IMR-90 (cell line): ENCODE measurements around the gene LSM7. TPM values are rescaled to one million over a fixed set of nuclear protein-coding genes. Genes with fewer than 3 reads are reported as not detected.
A peak's percentile ranks its signal among the peaks of the same experiment; 100 is the strongest.

Experiments used
- ATAC-seq: fragments of 200-7000 bp; cut with Tn5 transposase; 2 replicates; pipeline ENCODE4 v1.9.1; 2020; ENCODE audit warnings: low read depth, mild to moderate bottlenecking, moderate library complexity
- BruUV-seq: library from RNA; stranded (reverse); fragments of 400-500 nt; replicated peaks from 2 replicates; lab custom pipeline; 2021; lab: Mats Ljungman, UMichigan
- CTCF ChIA-PET: fragments of 300-600 bp; formaldehyde crosslinking; extraction: SDS; loops from one replicate; lab custom pipeline; 2021; ENCODE audit warnings: antibody characterized with exemption; lab: Yijun Ruan, JAX
- POLR2A ChIA-PET: fragments of 300-600 bp; sonication (Branson Sonifier 250); formaldehyde crosslinking; loops from one replicate; lab custom pipeline; 2022; ENCODE audit warnings: antibody characterized with exemption; ENCODE audit not compliant: unreplicated experiment; lab: Charles Lee
- DNase-seq: peaks from one replicate; pipeline ENCODE4 v3.0.0; 2013
- H2AFZ ChIP-seq: replicated peaks from 2 replicates; pipeline ENCODE3; 2013; ENCODE audit warnings: low read length, mild to moderate bottlenecking; ENCODE audit not compliant: poor library complexity
- H2AK5ac ChIP-seq: 2 replicates; pipeline ENCODE4 v1.6.1; 2013; ENCODE audit warnings: low read depth, low read length, inconsistent platforms
- H2AK9ac ChIP-seq: replicated peaks from 2 replicates; pipeline ENCODE3; 2013; ENCODE audit warnings: mild to moderate bottlenecking, low read depth, low read length, moderate library complexity; ENCODE audit not compliant: poor library complexity
- H2BK120ac ChIP-seq: 2 replicates; pipeline ENCODE4 v1.6.1; 2013; ENCODE audit warnings: low read depth, low read length, inconsistent platforms
- H2BK15ac ChIP-seq: 3 replicates; pipeline ENCODE4 v1.6.1; 2013; ENCODE audit warnings: low read depth, low read length, inconsistent platforms
- H2BK20ac ChIP-seq: 2 replicates; pipeline ENCODE4 v1.6.1; 2013; ENCODE audit warnings: low read depth, mild to moderate bottlenecking, inconsistent platforms, low read length, moderate library complexity
- H2BK5ac ChIP-seq: 2 replicates; pipeline ENCODE4 v1.6.1; 2013; ENCODE audit warnings: mild to moderate bottlenecking, low read depth, low read length, inconsistent platforms; ENCODE audit not compliant: poor library complexity, severe bottlenecking
- H3K14ac ChIP-seq: replicated peaks from 2 replicates; pipeline ENCODE4 v1.6.1; 2013; ENCODE audit warnings: low read depth, low read length, inconsistent platforms
- H3K18ac ChIP-seq: 2 replicates; pipeline ENCODE4 v1.6.1; 2013; ENCODE audit warnings: low read depth, low read length, control low read depth
- H3K23ac ChIP-seq: 2 replicates; pipeline ENCODE4 v1.6.1; 2013; ENCODE audit warnings: low read depth, low read length, inconsistent platforms
- H3K27ac ChIP-seq: 2 replicates; pipeline ENCODE4 v1.5.1; 2013; ENCODE audit warnings: mild to moderate bottlenecking, control low read depth, low read length; ENCODE audit not compliant: insufficient read depth
- H3K27me3 ChIP-seq: 2 replicates; pipeline ENCODE4 v1.6.1; 2013; ENCODE audit warnings: low read length; ENCODE audit not compliant: control insufficient read depth, insufficient read depth
- H3K36me3 ChIP-seq: 2 replicates; pipeline ENCODE4 v1.6.1; 2013; ENCODE audit warnings: low read length, mixed read lengths; ENCODE audit not compliant: control insufficient read depth, insufficient read depth
- H3K4ac ChIP-seq: 2 replicates; pipeline ENCODE4 v1.6.1; 2013; ENCODE audit warnings: low read depth, low read length, inconsistent platforms
- H3K4me1 ChIP-seq: 2 replicates; pipeline ENCODE4 v1.6.1; 2013; ENCODE audit warnings: low read length, mixed read lengths; ENCODE audit not compliant: control insufficient read depth, insufficient read depth
- H3K4me2 ChIP-seq: 2 replicates; pipeline ENCODE4 v1.6.1; 2013; ENCODE audit warnings: low read depth, mild to moderate bottlenecking, control low read depth, low read length, moderate library complexity
- H3K4me3 ChIP-seq: 2 replicates; pipeline ENCODE4 v1.5.1; 2013; ENCODE audit warnings: low read depth, mild to moderate bottlenecking, control low read depth, low read length, moderate library complexity; ENCODE audit not compliant: insufficient read depth
- H3K56ac ChIP-seq: 2 replicates; pipeline ENCODE4 v1.6.1; 2013; ENCODE audit warnings: low read length, inconsistent platforms; ENCODE audit not compliant: insufficient read depth; ENCODE audit errors: extremely low read depth
- H3K79me1 ChIP-seq, 2 experiments: 2 replicates each; pipeline ENCODE4 v1.6.1; 2013; ENCODE audit warnings: low read length in 2 of 2, inconsistent platforms in 1 of 2, low read depth in 1 of 2
- H3K9ac ChIP-seq: 2 replicates; pipeline ENCODE4 v1.6.1; 2013; ENCODE audit warnings: low read depth, low read length, control low read depth
- H3K9me1 ChIP-seq: 2 replicates; pipeline ENCODE4 v1.6.1; 2013; ENCODE audit warnings: low read length, inconsistent platforms; ENCODE audit not compliant: insufficient read depth
- H3K9me3 ChIP-seq: 2 replicates; pipeline ENCODE4 v1.6.1; 2013; ENCODE audit warnings: low read length; ENCODE audit not compliant: control insufficient read depth, insufficient read depth
- H4K20me1 ChIP-seq: 2 replicates; pipeline ENCODE4 v1.6.1; 2013; ENCODE audit warnings: low read length, inconsistent platforms; ENCODE audit not compliant: insufficient read depth
- H4K5ac ChIP-seq: 2 replicates; pipeline ENCODE4 v1.6.1; 2013; ENCODE audit warnings: mild to moderate bottlenecking, low read depth, low read length, control low read depth
- H4K8ac ChIP-seq, 2 experiments: 2 replicates each; pipeline ENCODE4 v1.6.1; 2013; ENCODE audit warnings: low read depth in 2 of 2, low read length in 2 of 2, control low read depth in 1 of 2, inconsistent platforms in 1 of 2
- H4K91ac ChIP-seq: 2 replicates; pipeline ENCODE4 v1.6.1; 2013; ENCODE audit warnings: low read depth, low read length, inconsistent platforms; ENCODE audit not compliant: insufficient read depth
- CEBPB ChIP-seq: IDR thresholded peaks from 2 replicates; pipeline ENCODE4 v1.6.1; 2012; ENCODE audit warnings: low read depth, low read length, improper control_type of control experiment
- CHD1 ChIP-seq: IDR thresholded peaks from 2 replicates; pipeline ENCODE4 v1.6.1; 2012; ENCODE audit warnings: low read depth, low read length, improper control_type of control experiment
- MXI1 ChIP-seq: IDR thresholded peaks from 2 replicates; pipeline ENCODE4 v1.6.1; 2012; ENCODE audit warnings: low read depth, mild to moderate bottlenecking, low read length, moderate library complexity, borderline replicate concordance
- POLR2A ChIP-seq: IDR thresholded peaks from 2 replicates; pipeline ENCODE4 v1.6.1; 2012; ENCODE audit warnings: mild to moderate bottlenecking, low read depth, low read length
- RFX5 ChIP-seq: IDR thresholded peaks from 2 replicates; pipeline ENCODE4 v1.8.0; 2012; ENCODE audit warnings: low read depth, mild to moderate bottlenecking, low read length, moderate library complexity
- WGBS, 2 experiments: methylation state at CpG; one replicate each; pipeline versions ENCODE4 v1.1.5 to v1.1.7; 2013; ENCODE audit warnings: missing lambda C conversion rate in 2 of 2; ENCODE audit not compliant: insufficient read length in 1 of 2; ENCODE audit errors: extremely low coverage in 2 of 2; 5-methylcytosine and 5-hydroxymethylcytosine counted together
- dilution Hi-C: fragments of 300-500 bp; cut with HindIII; formaldehyde crosslinking; loops from one replicate; pipeline ENCODE4 v1.14.3; 2018; ENCODE audit warnings: low sequenced_read_pairs; ENCODE audit not compliant: unreplicated experiment
- in situ Hi-C: fragments of 300-500 bp; cut with MboI; formaldehyde crosslinking; loops from 3 replicates; pipeline ENCODE4 v1.14.3; 2019; ENCODE audit warnings: low sequenced_read_pairs, inconsistent platforms, mixed read lengths
- intact Hi-C: fragments of 100-400 bp; cut with micrococcal nuclease; formaldehyde crosslinking; loops from 2 replicates; pipeline ENCODE4 v1.10.0; 2022
- polyA plus RNA-seq, 3 experiments: library from polyadenylated mRNA; depleted of rRNA; stranded (reverse); fragments of >200 nt; gene quantifications; 2 replicates each; pipeline ENCODE4 v1.2.3, GENCODE V29; 2012; ENCODE audit warnings: low replicate concordance in 1 of 3
- total RNA-seq: library from RNA; depleted of rRNA; stranded (reverse); fragments of >200 nt; gene quantifications from 2 replicates; pipeline ENCODE4 v1.2.3, GENCODE V29; 2012
- TF ChIP-seq, protein P1 (sequence below): conservative IDR thresholded peaks from 2 replicates; pipeline ENCODE4 v1.5.1; 2012; ENCODE audit warnings: mild to moderate bottlenecking, low read depth, low read length, improper control_type of control experiment

Gene LSM7
- total and polyA plus RNA-seq, 2 of the 4 experiments (the other 2 are of a cell fraction) = 145 to 708 TPM

DNA sequence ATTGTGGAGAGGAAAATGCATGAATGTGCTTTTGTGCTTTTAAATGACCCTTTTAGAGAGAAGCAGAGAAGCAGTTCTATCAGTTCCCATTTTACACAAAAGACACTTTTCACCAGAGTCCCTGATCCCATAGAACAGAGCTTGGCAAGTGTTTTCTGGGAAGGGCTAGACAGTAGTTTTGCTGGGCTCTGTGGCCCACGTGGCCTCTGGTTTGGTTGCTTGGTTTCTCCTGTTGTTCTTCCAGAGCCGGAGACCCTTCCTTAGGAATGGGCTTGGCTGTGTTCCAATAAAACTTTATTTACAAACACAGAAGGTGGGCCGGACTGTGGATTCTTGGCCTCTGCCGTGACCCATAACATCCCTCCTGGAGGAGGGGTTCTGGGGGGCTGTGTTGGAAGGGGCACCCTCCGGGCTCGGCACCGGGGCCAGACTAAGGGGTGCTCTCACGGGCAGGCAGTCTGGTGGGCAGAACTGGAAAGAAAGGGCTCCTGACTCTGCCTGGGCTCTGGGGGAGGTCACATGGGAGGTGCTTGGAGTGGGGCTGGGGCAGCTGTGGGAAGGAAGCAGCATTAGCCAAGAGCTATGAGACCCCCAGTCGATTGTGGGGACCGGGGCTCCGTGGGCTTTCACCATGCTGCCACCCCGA is 3.3 kb upstream of the LSM7 start:
- H3K79me1 ChIP-seq = peaks cover 41 to 80% of the 10 kb centered on the region in 2 experiments
- no peaks in the 10 kb centered on the region for H3K9me3 ChIP-seq
- no peak overlapping the region for H4K8ac ChIP-seq
- DNase-seq = no peak
- no peak overlapping the region for H2AFZ ChIP-seq
- no peaks in the 10 kb centered on the region; the same call in 1 of the 2 replicates for H3K36me3 ChIP-seq
- no peak overlapping the region for H3K18ac ChIP-seq
- H2AK9ac ChIP-seq = peak overlapping the region; percentile 16
- peak overlapping the region; percentile 25; the same call in 1 of the 2 replicates for H3K23ac ChIP-seq
- no peaks in the 10 kb centered on the region for H3K27me3 ChIP-seq
- no peak overlapping the region for H3K9ac ChIP-seq
- H3K56ac ChIP-seq = no peak overlapping the region
- no peak overlapping the region for H2AK5ac ChIP-seq
- POLR2A ChIA-PET = no interaction called here
- BruUV-seq = no TSS peak
- no peak overlapping the region for H3K4me2 ChIP-seq
- TF ChIP-seq, protein P1, sequence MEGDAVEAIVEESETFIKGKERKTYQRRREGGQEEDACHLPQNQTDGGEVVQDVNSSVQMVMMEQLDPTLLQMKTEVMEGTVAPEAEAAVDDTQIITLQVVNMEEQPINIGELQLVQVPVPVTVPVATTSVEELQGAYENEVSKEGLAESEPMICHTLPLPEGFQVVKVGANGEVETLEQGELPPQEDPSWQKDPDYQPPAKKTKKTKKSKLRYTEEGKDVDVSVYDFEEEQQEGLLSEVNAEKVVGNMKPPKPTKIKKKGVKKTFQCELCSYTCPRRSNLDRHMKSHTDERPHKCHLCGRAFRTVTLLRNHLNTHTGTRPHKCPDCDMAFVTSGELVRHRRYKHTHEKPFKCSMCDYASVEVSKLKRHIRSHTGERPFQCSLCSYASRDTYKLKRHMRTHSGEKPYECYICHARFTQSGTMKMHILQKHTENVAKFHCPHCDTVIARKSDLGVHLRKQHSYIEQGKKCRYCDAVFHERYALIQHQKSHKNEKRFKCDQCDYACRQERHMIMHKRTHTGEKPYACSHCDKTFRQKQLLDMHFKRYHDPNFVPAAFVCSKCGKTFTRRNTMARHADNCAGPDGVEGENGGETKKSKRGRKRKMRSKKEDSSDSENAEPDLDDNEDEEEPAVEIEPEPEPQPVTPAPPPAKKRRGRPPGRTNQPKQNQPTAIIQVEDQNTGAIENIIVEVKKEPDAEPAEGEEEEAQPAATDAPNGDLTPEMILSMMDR = no peak
- TF ChIP-seq CHD1 (no peak), RFX5 (no peak), POLR2A (no peak), MXI1 (no peak), CEBPB (no peak)
- no peak overlapping the region for H3K27ac ChIP-seq
- no peak for ATAC-seq
- peaks cover 4% of the 10 kb centered on the region for H3K4me1 ChIP-seq
- 93% methylated on average over 4 of the region's 12 CpGs; no CpG with 5 or more reads in 1 of the 2 experiments for WGBS, 2 experiments
- no peak overlapping the region for H3K14ac ChIP-seq
- no peak overlapping the region for H3K4ac ChIP-seq
- CTCF ChIA-PET = interaction anchor here (0.6 kb wide), 1 partner anchor 15 kb away, joined by 3 read pairs; no protein-coding TSS in a partner anchor
- peaks cover 44% of the 10 kb centered on the region for H4K20me1 ChIP-seq
- H2BK15ac ChIP-seq = no peak overlapping the region
- dilution Hi-C loops = no loop called here
- H4K91ac ChIP-seq = no peak overlapping the region
- intact Hi-C loops = no loop called here
- no peak overlapping the region for H4K5ac ChIP-seq
- H2BK20ac ChIP-seq = no peak overlapping the region
- H3K9me1 ChIP-seq = peaks cover 12% of the 10 kb centered on the region
- no peak overlapping the region for H2BK120ac ChIP-seq
- no peak overlapping the region for H2BK5ac ChIP-seq
- H3K4me3 ChIP-seq = no peak overlapping the region
- in situ Hi-C loops = no loop called here
